GM10266 (cell line): ENCODE data around the gene ASCC1.
"Not testable (repeated sequence)": the region's sequence is repeated elsewhere in the genome, so short reads cannot be mapped to it uniquely, and the experiment has no call there.

Experiments used
- DNase-seq: peaks from one replicate; pipeline ENCODE4 v3.0.0; 2012; ENCODE audit errors: extremely low spot score
- CTCF ChIP-seq: IDR thresholded peaks from 2 replicates; pipeline ENCODE4 v1.5.1; 2012; ENCODE audit warnings: mild to moderate bottlenecking, low read depth; ENCODE audit not compliant: control insufficient read depth, insufficient read depth; ENCODE audit errors: missing control alignments

ASCC1 gene

DNA sequence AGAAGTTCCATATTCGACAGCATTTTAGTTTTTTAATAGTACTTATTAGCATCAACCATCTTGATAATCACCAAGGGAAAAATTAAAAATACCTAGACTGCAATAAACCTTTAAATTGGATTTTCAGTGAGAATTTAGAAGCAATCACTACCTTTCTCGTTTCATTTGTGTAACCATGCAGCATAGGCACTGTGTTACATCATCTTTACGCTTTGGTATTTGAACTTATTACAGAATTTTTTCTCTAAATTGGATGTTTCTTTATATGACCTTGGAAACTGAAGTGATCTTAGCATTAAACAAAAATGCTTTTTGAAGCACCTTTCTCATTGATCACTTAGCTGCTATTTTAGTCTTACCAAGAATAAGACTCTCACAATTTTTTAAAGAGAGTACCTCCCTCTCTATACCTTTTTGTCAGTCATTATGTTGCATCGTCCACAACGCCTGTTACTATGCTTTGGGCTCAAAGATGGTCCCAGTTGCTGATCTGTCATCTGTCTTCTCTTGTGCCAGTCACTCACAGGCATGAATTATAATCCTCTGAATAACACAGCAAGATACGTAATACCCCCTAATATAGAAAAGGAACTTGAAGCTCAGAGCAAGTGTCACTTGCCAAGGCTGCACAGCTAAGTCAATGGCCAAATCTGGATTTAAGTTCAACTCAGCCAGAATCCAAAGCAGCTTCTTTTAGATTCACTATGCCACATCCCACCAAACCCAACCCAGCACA, 19.6 kb upstream of the ASCC1 start:
- no peak for DNase-seq
- no peak for TF ChIP-seq CTCF

- no peak for DNase-seq
These were observed 18.6 kb upstream of the ASCC1 start for GRCh38 chr10:72234560-72235095.

DNA sequence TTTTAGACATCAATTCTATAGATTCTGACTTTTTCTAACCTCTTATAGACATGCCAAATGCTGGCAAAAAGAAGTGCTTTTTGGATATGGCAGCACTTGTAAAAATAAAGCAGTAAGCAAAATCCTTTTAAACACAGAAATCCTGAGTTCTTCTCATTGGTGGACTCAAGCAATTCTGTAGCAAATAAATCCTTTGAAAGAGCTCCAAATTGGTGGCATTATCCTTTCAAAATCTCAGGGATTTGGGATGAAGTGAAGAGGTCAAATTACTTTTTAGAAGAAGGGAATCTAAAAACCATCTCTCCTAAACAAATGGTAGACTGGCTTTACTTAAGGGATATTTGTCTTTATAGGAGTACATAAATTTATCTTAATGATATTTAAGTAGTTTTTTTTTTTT, 17.5 kb upstream of the ASCC1 start:
- no peak for DNase-seq
- TF ChIP-seq CTCF: no peak

More at GRCh38 chr10:72234560-72235095, 18.6 kb upstream of the ASCC1 start:
- no peak for TF ChIP-seq CTCF

DNA sequence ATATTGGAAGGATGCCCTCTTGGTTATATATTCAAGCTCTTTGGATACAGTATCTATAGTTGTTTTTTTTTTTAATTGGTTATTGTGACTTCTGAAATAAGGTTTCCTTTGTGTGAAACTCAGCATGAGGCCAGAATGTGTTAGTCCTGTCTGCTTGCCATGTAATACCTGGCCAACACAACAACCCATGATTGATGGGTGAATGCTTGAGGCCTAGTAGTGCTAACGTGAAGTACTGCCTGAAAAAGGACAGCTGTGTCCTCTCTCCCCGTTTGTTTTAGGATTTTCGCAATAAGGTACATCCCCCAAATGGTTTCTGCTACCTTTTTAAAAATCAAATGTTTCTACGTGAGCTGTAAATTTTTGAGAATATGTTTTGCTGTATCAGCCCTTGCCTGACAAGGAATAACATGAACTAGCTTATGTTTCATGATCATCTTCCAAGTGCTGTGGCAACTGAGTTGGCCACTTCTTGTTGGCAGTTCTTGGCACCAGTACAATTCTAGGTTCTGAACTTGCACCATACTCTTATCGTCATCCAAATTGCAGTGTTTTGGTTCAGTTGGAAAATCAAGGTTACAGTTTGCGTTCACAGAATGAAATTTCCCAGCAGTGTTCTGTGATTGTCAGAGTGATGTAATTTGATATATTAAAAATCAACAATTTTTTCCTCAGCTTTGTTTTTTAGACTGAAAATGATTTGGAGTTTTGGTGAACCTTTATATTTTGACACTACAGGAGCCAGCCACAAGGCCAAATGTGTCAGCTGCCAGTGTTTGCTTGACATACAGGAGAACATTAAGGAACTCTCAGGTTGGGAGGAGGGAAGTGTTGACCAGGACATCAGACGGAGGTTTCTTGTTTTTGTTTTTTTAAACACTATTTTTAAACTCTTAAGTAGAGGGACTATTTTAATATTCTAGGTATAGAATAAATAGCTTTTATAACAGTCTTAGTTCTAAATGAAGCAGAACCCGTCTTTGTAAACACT, 13.5 kb upstream of the ASCC1 start:
- no peak for TF ChIP-seq CTCF
- no peak for DNase-seq

GRCh38 chr10:72228318-72228751, 12.3 kb upstream of the ASCC1 start:
- DNase-seq: no peak
- no peak for TF ChIP-seq CTCF

- DNase-seq: no peak
- TF ChIP-seq CTCF: no peak
These were observed 11.8 kb upstream of the ASCC1 start for GRCh38 chr10:72227826-72228225.

GRCh38 chr10:72226418-72227027, 10.4 kb upstream of the ASCC1 start:
- no peak for DNase-seq
- TF ChIP-seq CTCF: no peak

- DNase-seq: not testable (repeated sequence)
These were observed 8.1 kb upstream of the ASCC1 start for GRCh38 chr10:72224191-72224590.
